SU-DHL-6 (cell line): ENCODE data around the gene PLXDC2.

Experiments
- H2AFZ ChIP-seq: fragments of 200-600 bp; sonication (generic); 2 replicates; pipeline ENCODE4 v1.6.1; 2014; ENCODE audit warnings: low read depth, mild to moderate bottlenecking, moderate library complexity, mixed read lengths, antibody characterized with exemption, low read length; ENCODE audit not compliant: severe bottlenecking
- H3F3A ChIP-seq: fragments of 200-600 bp; shearing (Covaris generic); 2 replicates; pipeline ENCODE4 v1.6.0; 2016; ENCODE audit warnings: antibody characterized with exemption, mild to moderate bottlenecking; ENCODE audit not compliant: insufficient read depth
- H3K27ac ChIP-seq: fragments of 200-600 bp; sonication (generic); 2 replicates; pipeline ENCODE4 v1.5.1; 2016; ENCODE audit warnings: low read depth, mild to moderate bottlenecking, low read length, moderate library complexity, mixed read lengths
- H3K27me3 ChIP-seq: fragments of 200-600 bp; sonication (generic), shearing (Covaris generic); 2 replicates; pipeline ENCODE4 v1.6.0; 2014; ENCODE audit warnings: mild to moderate bottlenecking, low read length
- H3K36me3 ChIP-seq: fragments of 200-600 bp; sonication (generic); 2 replicates; pipeline ENCODE4 v1.6.1; 2014; ENCODE audit warnings: mild to moderate bottlenecking, low read length, mixed read lengths
- H3K4me2 ChIP-seq: fragments of 300-600, 200-600 bp; shearing (Covaris generic), sonication (generic); 2 replicates; pipeline ENCODE4 v1.6.0; 2014; ENCODE audit warnings: low read length, low read depth, mild to moderate bottlenecking; ENCODE audit not compliant: poor library complexity, severe bottlenecking
- H3K4me3 ChIP-seq: fragments of 200-600 bp; sonication (generic); 2 replicates; pipeline ENCODE4 v1.5.1; 2014; ENCODE audit warnings: antibody characterized with exemption, low read length, mild to moderate bottlenecking, mixed read lengths; ENCODE audit not compliant: insufficient read depth, poor library complexity, severe bottlenecking
- H3K79me2 ChIP-seq: fragments of 200-600 bp; sonication (generic); 2 replicates; pipeline ENCODE4 v1.6.1; 2014; ENCODE audit warnings: mild to moderate bottlenecking, low read length, moderate library complexity; ENCODE audit not compliant: insufficient read depth
- H3K9ac ChIP-seq: fragments of 200-600 bp; sonication (generic); 2 replicates; pipeline ENCODE4 v1.7.0; 2014; ENCODE audit warnings: mild to moderate bottlenecking, low read length
- H3K9me2 ChIP-seq: fragments of 200-600 bp; sonication (generic); replicated peaks from 2 replicates; pipeline ENCODE4 v1.6.1; 2014; ENCODE audit warnings: low read length; ENCODE audit not compliant: insufficient read depth
- H3K9me3 ChIP-seq: fragments of 200-600 bp; sonication (generic); 2 replicates; pipeline ENCODE4 v1.6.1; 2014; ENCODE audit warnings: low read length, mixed read lengths; ENCODE audit not compliant: insufficient read depth
- H4K20me1 ChIP-seq: fragments of 200-600 bp; sonication (generic); 2 replicates; pipeline ENCODE4 v1.6.1; 2014; ENCODE audit warnings: low read depth, mild to moderate bottlenecking, antibody characterized with exemption, low read length, moderate library complexity, mixed read lengths
- CTCF ChIP-seq: fragments of 200-600 bp; sonication (generic); IDR thresholded peaks from one replicate; pipeline ENCODE4 v1.5.1; 2017; ENCODE audit warnings: antibody characterized with exemption, mild to moderate bottlenecking, low read length, moderate library complexity; ENCODE audit not compliant: insufficient read depth, poor library complexity, severe bottlenecking
- EZH2phosphoT487 ChIP-seq: fragments of 200-600 bp; sonication (generic), shearing (Covaris generic); conservative IDR thresholded peaks from 2 replicates; pipeline ENCODE4 v1.6.1; 2018; ENCODE audit warnings: mild to moderate bottlenecking, antibody characterized with exemption, low read length, moderate library complexity, mixed read lengths

The PLXDC2 gene

GRCh38 chr10:20157314-20157713 lies 341.1 kb downstream of the PLXDC2 start:
- no peak overlapping the region for H2AFZ ChIP-seq
- H4K20me1 ChIP-seq = no peaks in the 10 kb centered on the region
- no peaks in the 10 kb centered on the region for H3K36me3 ChIP-seq
- H3K9ac ChIP-seq = no peak overlapping the region
- H3K9me3 ChIP-seq = no peaks in the 10 kb centered on the region
- H3K27me3 ChIP-seq = no peaks in the 10 kb centered on the region
- H3K4me3 ChIP-seq = no peak overlapping the region
- H3K27ac ChIP-seq = no peak overlapping the region
- H3K79me2 ChIP-seq = no peaks in the 10 kb centered on the region
- H3K4me2 ChIP-seq = no peak overlapping the region
- H3F3A ChIP-seq = no peaks in the 10 kb centered on the region
- TF ChIP-seq CTCF (no peak), EZH2phosphoT487 (no peak)
- no peaks in the 10 kb centered on the region for H3K9me2 ChIP-seq

- no peak for TF ChIP-seq EZH2phosphoT487
- no peak for TF ChIP-seq CTCF
- H2AFZ ChIP-seq = no peak overlapping the region
- H4K20me1 ChIP-seq = no peaks in the 10 kb centered on the region
- no peak overlapping the region for H3K4me3 ChIP-seq
- H3K9me3 ChIP-seq = no peaks in the 10 kb centered on the region
- H3K9me2 ChIP-seq = no peaks in the 10 kb centered on the region
- H3K27ac ChIP-seq = no peak overlapping the region
- no peak overlapping the region for H3K9ac ChIP-seq
- H3K27me3 ChIP-seq = no peaks in the 10 kb centered on the region
- H3K36me3 ChIP-seq = no peaks in the 10 kb centered on the region
- no peaks in the 10 kb centered on the region for H3F3A ChIP-seq
- no peak overlapping the region for H3K4me2 ChIP-seq
- no peaks in the 10 kb centered on the region for H3K79me2 ChIP-seq
Observed at GRCh38 chr10:20158086-20158485, 341.9 kb downstream of the PLXDC2 start.

- Histone ChIP-seq H3K27ac (no peak overlapping the region), H3K36me3 (no peaks in the 10 kb centered on the region), H2AFZ (no peak overlapping the region), H3K9ac (no peak overlapping the region), H3K9me3 (no peaks in the 10 kb centered on the region), H3K4me2 (no peak overlapping the region), H3K79me2 (no peaks in the 10 kb centered on the region), H3F3A (no peaks in the 10 kb centered on the region), H3K4me3 (no peak overlapping the region), H3K27me3 (no peaks in the 10 kb centered on the region), H4K20me1 (no peaks in the 10 kb centered on the region), H3K9me2 (no peaks in the 10 kb centered on the region)
- TF ChIP-seq CTCF (no peak), EZH2phosphoT487 (no peak)
Observed at GRCh38 chr10:20162123-20162522, 345.9 kb downstream of the PLXDC2 start.
